RWPE2 (cell line): ENCODE data around the gene ASB18.

Experiments used
- ATAC-seq: fragments of 200-7000 bp; cut with Tn5 transposase; 3 replicates; pipeline ENCODE4 v1.9.1; 2021; ENCODE audit warnings: low read depth
- DNase-seq: peaks from one replicate; pipeline ENCODE4 v3.0.0-alpha.2; 2020; ENCODE audit warnings: low spot score
- H3K27ac ChIP-seq: fragments of 450-650 bp; 2 replicates; pipeline ENCODE4 v1.5.1; 2017; ENCODE audit warnings: mild to moderate bottlenecking; ENCODE audit not compliant: poor library complexity, severe bottlenecking
- H3K27me3 ChIP-seq: fragments of 250-450 bp; sonication (Bioruptor Pico); 2 replicates; pipeline ENCODE4 v1.5.1; 2021; ENCODE audit warnings: mild to moderate bottlenecking, moderate library complexity; ENCODE audit not compliant: insufficient read depth, poor library complexity, severe bottlenecking
- H3K36me3 ChIP-seq: fragments of 250-450 bp; sonication (Bioruptor Pico); 2 replicates; pipeline ENCODE4 v1.5.1; 2020; ENCODE audit warnings: low read depth, mild to moderate bottlenecking, moderate library complexity
- H3K4me1 ChIP-seq: fragments of 250-450 bp; sonication (Bioruptor Pico); 2 replicates; pipeline ENCODE4 v1.5.1; 2021; ENCODE audit warnings: mild to moderate bottlenecking, moderate library complexity; ENCODE audit not compliant: insufficient read depth, poor library complexity, severe bottlenecking
- H3K4me3 ChIP-seq: fragments of 250-450 bp; sonication (Bioruptor Pico); 2 replicates; pipeline ENCODE4 v1.5.1; 2021; ENCODE audit warnings: mild to moderate bottlenecking, moderate library complexity; ENCODE audit not compliant: severe bottlenecking
- H3K9me3 ChIP-seq: fragments of 250-450 bp; sonication (Bioruptor Pico); 2 replicates; pipeline ENCODE4 v1.5.1; 2021; ENCODE audit warnings: mild to moderate bottlenecking, moderate library complexity; ENCODE audit not compliant: severe bottlenecking
- TF ChIP-seq, protein P1 (sequence below): fragments of 450-650 bp; IDR thresholded peaks from one replicate; pipeline ENCODE4 v1.5.1; 2017; ENCODE audit warnings: mild to moderate bottlenecking, moderate library complexity; ENCODE audit not compliant: poor library complexity, severe bottlenecking

Gene ASB18

DNA sequence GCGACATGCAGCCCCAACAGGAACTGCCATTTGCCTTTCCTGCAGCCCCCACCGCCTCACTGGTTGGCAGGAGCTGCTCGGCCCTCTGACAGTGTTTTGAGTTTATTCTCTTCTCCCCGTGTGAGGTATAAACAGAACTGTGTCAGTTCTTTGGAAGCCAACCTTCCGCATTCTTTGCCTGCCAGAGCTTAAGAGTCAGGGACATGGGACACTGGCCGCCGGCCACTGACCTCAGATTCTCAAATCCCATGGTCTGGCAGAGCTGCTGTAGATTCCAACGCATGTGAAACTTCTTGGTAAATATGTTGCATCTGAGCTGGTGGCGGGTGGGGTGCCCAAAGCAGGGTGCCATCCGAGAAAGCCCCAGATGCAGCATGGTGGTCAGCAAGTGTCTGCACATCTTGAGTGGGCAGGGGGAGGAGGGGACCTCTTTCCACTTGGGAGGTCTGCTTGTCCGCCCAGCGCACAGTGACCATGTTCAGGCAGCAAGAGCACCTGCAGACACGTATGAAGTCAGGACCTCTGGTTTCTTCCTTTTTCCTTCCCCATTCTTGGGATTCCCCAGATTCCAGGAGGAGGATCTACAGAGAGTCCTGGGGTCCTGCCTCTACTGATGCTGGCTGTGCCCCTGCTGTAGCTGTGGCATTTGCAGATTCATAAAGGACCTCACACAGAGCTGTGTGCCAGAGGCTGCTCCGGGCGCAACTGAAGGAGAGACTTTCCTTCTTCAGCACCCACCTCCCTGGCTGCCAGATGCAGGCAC is 23.8 kb downstream of the ASB18 start:
- Histone ChIP-seq H3K4me3 (no peak overlapping the region), H3K4me1 (no peaks in the 10 kb centered on the region), H3K9me3 (no peaks in the 10 kb centered on the region), H3K27ac (no peak overlapping the region), H3K27me3 (peaks cover 60% of the 10 kb centered on the region), H3K36me3 (no peaks in the 10 kb centered on the region)
- DNase-seq: no peak
- no peak for ATAC-seq
- TF ChIP-seq, protein P1, sequence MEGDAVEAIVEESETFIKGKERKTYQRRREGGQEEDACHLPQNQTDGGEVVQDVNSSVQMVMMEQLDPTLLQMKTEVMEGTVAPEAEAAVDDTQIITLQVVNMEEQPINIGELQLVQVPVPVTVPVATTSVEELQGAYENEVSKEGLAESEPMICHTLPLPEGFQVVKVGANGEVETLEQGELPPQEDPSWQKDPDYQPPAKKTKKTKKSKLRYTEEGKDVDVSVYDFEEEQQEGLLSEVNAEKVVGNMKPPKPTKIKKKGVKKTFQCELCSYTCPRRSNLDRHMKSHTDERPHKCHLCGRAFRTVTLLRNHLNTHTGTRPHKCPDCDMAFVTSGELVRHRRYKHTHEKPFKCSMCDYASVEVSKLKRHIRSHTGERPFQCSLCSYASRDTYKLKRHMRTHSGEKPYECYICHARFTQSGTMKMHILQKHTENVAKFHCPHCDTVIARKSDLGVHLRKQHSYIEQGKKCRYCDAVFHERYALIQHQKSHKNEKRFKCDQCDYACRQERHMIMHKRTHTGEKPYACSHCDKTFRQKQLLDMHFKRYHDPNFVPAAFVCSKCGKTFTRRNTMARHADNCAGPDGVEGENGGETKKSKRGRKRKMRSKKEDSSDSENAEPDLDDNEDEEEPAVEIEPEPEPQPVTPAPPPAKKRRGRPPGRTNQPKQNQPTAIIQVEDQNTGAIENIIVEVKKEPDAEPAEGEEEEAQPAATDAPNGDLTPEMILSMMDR: no peak

DNA sequence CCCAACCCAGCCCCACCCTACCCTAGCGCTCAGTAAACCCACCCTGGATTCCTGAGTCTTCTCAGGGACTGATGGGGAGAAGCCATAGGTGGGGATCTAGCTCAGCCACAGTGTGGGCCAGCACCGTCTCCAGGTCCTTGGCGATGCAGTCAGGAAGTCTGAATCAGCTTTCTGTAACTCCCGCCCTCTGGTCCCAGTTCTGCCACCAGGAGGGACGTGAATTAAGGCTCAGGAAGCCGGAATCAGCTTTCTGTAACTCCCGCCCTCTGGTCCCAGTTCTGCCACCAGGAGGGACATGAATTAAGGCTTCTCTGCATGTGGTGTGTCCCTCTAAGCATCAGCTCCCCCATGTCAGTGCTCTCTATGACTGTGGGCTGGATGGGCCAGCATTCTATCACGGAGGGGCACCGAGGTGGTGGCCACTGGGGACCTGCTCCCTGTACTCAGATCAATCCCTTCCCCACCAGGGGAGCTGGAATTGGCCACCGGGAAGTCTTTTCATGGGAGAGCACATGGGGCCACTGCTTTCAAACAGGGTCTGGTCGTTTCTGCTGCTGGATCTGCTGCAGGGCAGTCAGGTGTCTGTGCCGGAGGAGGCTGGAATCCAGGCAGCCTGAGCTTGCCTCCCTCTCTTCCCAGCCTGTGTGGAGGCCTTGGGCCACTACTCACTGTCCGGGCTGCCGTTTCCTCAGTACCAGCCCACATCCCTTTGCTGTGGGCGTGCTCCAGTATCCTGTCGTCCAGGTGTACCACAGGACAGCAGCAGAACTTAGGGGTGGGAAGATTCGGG is 24.7 kb downstream of the ASB18 start:
- no peak for ATAC-seq
- DNase-seq: no peak
- Histone ChIP-seq H3K27ac (no peak overlapping the region), H3K4me1 (no peaks in the 10 kb centered on the region), H3K36me3 (no peaks in the 10 kb centered on the region), H3K4me3 (no peak overlapping the region), H3K27me3 (peaks cover 69% of the 10 kb centered on the region), H3K9me3 (no peaks in the 10 kb centered on the region)
- TF ChIP-seq, protein P1: no peak

DNA sequence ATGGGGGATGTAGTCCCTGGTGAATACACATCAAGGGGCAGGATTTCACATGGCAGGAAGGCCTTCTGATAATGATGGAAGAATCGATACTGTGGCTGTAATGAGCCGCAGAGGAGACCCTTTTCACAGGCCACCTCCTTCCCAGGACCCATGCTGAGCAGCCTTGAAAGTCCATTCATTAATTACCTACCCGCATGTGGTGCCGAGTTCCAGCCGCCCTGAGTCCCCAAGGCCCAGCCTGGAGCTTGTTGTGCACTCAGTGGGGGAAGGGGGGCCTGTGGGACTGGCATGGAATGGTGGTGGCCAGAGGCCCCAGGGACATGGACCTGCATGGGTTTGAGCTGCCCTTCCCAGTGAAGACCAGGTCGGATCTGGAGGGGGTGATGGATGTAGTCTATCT is 25.5 kb downstream of the ASB18 start:
- DNase-seq: no peak
- H3K9me3 ChIP-seq: no peaks in the 10 kb centered on the region
- TF ChIP-seq, protein P1: no peak
- no peak for ATAC-seq
- no peak overlapping the region for H3K4me3 ChIP-seq
- no peak overlapping the region for H3K27ac ChIP-seq
- H3K36me3 ChIP-seq: no peaks in the 10 kb centered on the region
- peaks cover 72% of the 10 kb centered on the region for H3K27me3 ChIP-seq
- H3K4me1 ChIP-seq: no peaks in the 10 kb centered on the region

DNA sequence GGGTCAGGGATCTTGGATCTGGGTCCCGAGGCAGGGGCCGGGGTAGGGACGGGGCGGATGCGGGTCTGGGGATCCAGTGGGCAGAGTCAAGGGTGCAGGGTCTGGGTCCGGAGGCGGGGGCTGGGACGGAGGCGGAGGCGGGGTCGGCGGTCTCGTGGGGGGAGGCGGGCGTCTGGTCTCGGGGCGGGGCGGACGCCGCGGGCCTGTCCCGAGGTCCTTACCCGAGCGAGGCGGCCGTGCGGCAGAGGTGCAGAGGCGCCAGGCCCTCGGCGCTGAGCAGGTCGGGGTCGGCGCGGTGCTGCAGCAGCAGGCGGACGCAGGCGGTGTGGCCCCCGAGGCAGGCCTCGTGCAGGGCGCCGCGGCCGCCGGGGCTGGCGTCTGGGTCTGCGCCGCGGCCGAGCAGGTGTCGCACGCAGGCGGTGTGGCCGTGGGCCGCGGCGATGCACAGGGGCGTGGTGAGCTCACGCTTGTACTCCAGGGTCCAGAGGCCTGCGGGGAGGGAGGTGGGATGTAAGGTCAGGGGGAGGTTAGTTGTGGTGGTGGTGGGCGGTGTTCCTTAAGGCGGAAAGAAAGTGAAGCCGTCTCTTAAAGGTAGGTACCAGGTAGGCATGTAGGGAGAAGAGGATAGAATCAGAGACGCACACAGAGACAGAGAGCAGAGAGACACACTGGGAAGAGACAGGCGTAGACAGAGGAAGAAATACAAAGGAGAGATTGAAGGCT is 26.6 kb downstream of the ASB18 start:
- H3K36me3 ChIP-seq: no peaks in the 10 kb centered on the region
- peaks cover 78% of the 10 kb centered on the region for H3K27me3 ChIP-seq
- DNase-seq: no peak
- ATAC-seq: no peak
- H3K9me3 ChIP-seq: peaks cover 6% of the 10 kb centered on the region
- H3K4me3 ChIP-seq: no peak overlapping the region
- TF ChIP-seq, protein P1: no peak
- H3K4me1 ChIP-seq: no peaks in the 10 kb centered on the region
- no peak overlapping the region for H3K27ac ChIP-seq
